ENCODE measurements around the gene GRHPR.

The GRHPR gene

DNA sequence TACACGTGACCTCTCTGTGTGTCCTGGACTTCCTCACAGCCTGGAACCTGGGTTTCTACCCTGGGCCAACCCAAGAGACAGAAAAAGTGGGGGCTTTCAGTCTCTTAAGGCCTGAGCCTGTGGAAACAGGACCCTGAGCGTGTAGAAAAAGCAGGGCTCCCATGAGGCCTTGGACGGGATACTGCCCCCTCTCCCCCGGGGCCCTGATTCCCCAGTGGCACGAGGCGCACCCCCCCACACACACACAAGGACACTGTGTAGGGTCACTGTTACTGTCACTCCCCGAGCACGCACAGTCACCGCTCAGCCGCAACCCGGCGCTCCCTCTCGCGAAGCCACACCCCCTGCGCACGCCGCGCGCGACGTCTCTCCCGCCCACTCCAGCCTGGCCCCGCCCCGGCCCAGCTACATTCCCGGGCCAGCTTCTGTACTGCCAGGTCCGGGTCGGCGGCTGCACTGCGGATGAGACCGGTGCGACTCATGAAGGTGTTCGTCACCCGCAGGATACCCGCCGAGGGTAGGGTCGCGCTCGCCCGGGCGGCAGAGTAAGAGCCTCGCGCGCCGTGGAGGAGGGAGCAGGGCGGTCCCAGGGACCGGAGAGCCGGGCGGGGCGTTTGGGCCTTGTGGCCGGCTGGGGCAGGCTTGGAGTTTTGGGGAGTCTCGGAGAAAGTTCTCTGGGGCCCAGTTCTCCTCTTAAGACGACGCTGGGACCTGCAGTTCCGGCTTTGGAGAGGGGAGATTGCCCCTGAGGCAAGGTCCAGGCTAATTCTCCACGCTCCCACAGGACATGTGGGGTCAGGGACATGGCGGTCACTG lies at the start of gene GRHPR:
Gene GRHPR (plus strand): TSS at position 408 of the 816 bp plus-strand sequence. CDS start 55 bp downstream, at position 463.
- H3K4me3 ChIP-seq (ENCODE audit: low read length) = peak within 1 kb of the TSS; percentile 71
- TF ChIP-seq ZNF274 (IDR thresholded peaks at IDR 0.05; ENCODE audit: low read depth, low read length) = no peak

DNA sequence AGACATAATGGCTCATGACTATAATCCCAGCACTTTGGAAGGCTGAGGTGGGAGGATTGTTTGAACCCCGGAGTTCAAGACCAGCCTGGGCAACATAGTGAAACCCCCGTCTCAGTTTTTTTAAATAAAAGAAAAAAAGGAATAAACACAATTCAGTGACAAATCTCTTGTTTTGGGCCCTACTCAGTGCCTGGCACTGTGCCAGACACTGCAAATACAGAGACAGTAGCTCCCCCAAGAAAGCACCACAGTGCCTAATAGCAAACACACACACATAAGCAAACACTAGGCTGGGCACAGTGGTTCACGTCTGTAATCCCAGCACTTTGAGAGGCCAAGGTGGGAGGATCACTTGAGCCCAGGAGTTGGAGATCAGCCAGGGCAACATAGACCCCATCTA lies 49.7 kb upstream of the GRHPR start:
- TF ChIP-seq ZNF274 (IDR thresholded peaks at IDR 0.05; ENCODE audit: low read depth, low read length) = no peak

DNA sequence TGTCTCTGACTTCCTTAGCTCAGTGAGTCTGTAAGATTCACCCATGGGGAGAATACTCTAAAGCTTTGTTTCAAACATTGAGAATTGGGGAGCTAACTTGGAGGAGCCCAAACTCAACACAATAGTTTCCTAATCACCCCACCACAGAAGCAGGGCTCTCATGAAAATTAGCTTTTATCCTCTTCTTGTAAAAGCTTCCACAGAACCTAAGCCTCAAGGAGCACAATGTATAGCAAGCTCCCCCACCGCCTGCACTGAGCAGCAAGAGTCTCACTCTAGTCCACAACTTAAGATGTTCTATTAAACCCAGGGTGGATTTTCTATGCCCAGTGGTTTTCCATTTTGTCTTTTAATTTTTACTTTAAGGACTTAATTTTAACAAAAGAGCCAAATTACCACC lies 48.9 kb upstream of the GRHPR start:
- no peak for TF ChIP-seq ZNF274 (IDR thresholded peaks at IDR 0.05; ENCODE audit: low read depth, low read length)
- no peak overlapping the region for H3K4me3 ChIP-seq (ENCODE audit: low read length)

More for the DNA sequence above, 49.7 kb upstream of the GRHPR start:
- H3K4me3 ChIP-seq (ENCODE audit: low read length) = no peak overlapping the region

DNA sequence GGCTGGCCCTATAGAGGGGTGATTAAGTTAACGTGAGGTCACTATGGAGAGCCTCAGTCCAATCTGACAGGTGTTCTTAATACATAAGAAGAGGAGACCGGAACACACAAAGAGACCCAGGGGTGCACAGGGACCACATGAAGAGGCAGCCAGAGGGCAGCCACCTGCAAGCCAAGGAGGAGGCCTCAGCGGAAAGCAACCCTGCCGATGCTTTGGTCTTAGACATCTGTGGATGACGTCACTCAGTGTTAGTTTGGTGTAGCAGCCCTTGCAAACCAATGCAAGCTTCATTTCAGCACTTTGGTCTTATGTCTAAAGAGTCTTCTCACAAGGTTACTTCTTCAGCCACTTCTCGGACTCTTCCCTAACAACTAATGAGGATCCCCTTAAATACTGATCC lies 47.6 kb upstream of the GRHPR start:
- TF ChIP-seq ZNF274 (IDR thresholded peaks at IDR 0.05; ENCODE audit: low read depth, low read length) = no peak
- H3K4me3 ChIP-seq (ENCODE audit: low read length) = no peak overlapping the region

DNA sequence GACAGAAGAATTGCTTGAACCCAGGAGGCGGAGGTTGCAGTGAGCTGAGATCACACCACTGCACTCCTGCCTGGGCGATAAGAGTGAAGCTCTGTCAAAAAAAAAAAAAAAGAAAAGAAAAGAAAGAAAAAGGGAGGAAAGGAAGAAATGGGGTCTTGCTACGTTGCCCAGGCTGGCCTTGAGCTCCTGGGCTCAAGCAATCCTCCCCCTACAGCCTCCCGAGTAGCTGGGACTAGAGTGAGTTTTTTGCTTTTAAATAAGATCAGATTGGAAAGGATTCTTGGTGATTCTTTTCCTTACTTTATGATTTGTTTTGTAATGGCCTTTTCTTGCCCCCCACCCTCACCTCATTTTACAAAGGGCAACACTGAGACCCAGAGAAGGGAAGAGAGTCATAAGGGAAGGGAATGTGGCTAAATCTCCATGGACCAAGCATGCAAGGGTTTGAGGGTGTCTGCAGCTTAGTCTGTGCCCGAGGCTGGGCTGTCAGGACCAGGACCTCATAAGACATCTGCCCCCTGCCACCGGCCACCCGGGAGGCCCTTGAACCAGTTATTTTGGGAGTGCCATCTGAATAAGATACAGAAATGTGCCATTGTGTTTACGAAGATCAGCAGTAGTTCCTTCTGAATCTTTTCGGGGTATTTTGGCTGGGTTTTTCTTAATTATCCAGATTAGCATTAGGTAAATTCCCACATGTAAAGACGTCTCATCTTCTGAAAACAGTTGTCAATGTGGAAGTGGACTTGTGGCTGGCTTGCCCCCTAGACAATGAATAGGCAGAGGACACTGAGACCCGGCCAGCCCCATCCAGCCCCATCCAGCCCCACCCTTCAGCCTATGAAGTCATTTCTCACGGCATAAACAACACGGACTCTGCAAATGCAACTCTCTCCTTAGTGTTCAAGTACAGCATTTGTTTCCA lies 44.5 kb upstream of the GRHPR start:
- no peak for TF ChIP-seq ZNF274 (IDR thresholded peaks at IDR 0.05; ENCODE audit: low read depth, low read length)
- no peak overlapping the region for H3K4me3 ChIP-seq (ENCODE audit: low read length)

DNA sequence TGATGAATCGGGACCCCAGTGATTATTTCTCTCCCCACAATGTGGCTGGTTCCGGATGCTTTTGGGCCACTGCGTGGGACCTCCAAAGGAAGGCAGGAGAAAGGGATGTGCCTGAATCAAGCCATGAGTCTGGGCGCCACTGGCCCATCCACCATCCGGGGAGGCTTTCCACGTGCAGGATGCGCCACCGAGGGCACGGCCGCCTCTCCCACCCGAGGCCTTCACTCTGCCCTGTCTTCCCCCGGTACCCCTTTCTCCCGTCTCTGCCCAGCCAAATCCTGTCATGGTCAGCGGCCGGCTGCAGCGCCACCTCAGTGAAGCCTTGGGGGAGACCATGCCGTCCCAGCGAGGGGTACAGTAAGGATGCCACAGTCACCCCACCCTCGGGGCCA lies 43.9 kb upstream of the GRHPR start:
- TF ChIP-seq ZNF274 (IDR thresholded peaks at IDR 0.05; ENCODE audit: low read depth, low read length) = no peak
- H3K4me3 ChIP-seq (ENCODE audit: low read length) = no peak overlapping the region

DNA sequence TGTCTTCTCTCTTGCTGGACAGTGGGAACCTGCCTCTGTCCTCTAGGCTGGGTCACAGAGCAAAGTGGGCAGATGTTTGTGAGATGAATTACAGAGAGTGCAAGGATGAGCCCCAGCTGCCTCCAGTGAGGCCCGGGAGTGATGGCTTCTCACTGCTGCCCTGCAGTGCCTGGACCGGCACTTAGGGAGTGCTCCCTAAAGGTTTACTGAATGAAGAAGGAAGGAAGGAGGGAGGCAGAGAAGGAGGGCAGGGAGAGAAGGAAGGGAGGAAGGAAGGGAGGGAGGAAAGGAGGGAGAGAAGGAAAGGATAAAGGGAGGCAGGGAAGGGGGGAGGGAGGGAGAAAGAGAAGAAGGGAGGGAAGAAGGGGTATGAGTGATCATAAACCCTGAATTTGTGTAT lies 42.7 kb upstream of the GRHPR start:
- H3K4me3 ChIP-seq (ENCODE audit: low read length) = no peak overlapping the region
- no peak for TF ChIP-seq ZNF274 (IDR thresholded peaks at IDR 0.05; ENCODE audit: low read depth, low read length)

DNA sequence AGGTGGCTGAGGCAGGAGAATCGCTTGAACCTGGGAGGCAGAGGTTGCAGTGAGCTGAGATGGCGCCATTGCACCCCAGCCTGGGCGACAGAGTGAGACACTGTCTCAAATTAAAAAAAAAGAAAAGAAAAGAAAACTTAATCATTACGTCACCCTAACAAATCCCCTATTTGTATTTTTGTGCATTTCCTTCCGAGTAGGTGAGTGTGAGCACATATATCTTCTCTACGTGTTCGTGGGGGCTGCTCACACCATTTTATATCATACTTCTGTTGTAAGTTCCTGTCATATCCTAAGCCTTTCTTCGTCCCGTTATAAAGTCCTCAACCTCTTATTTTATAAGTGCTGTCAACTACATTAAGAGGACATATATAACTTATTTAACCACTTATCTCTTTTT lies 41.9 kb upstream of the GRHPR start:
- TF ChIP-seq ZNF274 (IDR thresholded peaks at IDR 0.05; ENCODE audit: low read depth, low read length) = no peak
- H3K4me3 ChIP-seq (ENCODE audit: low read length) = no peak overlapping the region

DNA sequence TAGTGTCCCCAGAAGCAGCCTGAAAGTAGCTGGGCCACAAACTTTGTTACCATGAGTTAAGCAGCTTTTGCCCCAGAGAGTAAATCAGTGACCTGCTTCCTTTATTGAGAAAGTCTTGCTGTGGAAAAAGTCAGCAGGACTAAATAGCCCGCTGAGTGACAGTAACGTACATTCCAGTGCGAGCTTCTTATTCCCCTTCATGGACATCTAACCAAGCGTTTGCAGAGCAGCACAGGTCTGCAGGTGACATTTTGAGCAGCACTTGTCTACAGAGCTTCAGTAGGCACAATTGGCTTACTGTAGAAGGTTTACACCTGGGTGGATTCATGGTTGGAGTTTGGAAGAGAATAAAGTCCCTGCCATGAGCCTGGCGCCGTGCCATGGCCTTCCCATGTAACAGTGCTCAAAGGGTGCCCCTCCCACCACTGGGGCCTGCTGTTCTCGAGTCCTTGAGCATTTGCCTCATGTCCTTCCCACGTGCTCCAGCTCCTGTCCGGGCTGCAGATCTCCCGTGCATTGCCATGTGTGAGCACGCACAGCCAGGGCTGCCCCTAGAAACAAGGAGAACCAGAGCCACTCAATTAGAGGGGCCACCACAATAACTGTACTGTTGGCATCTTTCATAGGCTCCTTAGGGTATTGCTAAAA lies 41.3 kb upstream of the GRHPR start:
- TF ChIP-seq ZNF274 (IDR thresholded peaks at IDR 0.05; ENCODE audit: low read depth, low read length) = no peak
- no peak overlapping the region for H3K4me3 ChIP-seq (ENCODE audit: low read length)

DNA sequence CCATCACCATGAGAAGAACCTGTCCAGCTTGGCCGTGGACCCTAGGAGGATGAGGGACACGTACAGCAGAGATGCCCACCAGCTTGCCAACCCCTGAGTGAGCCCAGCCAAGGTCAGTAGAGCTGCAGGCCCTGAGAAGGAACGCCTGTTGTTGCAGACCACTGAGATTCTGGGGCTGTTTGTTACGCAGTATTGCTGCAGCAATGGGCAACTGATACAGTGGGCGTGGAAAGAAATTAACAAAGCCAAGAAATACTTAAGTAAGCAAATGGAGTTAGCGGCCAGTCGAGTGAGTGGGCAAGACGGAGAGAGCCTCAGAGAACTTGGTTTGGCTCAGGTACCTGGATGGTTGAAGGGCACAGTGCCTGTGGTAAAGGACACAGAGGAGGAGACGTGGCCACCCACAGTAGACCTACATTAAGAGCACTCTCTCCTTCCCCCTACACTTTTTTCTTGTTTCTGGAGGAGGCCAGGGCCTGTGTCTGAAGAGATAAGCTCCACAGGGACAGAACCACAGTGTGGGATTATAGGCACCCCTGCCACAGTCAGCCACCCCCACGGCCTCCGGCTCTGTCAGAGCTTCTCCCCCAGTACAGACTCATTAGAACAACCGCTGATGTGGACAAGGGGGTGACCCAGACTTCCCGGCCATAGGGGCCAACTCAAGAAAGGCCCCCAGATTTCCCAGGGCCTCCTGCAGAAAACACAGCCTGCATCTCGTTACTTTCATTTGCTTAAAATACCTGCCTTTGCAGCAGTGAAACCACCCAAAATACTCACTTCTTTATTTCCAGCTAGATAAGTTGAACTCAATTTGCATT lies 40.1 kb upstream of the GRHPR start:
- no peak for TF ChIP-seq ZNF274 (IDR thresholded peaks at IDR 0.05; ENCODE audit: low read depth, low read length)
- H3K4me3 ChIP-seq (ENCODE audit: low read length) = peak overlapping the region; percentile 2; the same call in 1 of the 2 replicates

DNA sequence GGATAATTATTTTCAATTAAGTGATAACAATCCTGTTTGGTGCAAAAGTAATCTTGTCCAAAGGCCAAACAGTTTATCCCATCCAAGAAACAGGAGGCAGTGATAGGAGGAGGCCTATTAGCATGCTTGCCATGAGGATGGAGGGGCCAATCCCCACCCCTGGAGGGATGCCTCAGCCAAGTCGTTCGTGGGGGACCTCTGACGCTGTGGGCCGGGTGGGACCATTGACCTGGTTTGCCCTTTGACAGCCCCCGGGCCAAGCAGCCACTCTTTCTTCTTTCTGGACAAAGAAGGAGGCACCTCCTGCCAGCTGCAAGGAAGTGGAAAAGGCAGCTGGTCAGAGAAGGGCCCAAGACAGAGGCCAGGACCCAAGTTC lies 39.5 kb upstream of the GRHPR start:
- TF ChIP-seq ZNF274 (IDR thresholded peaks at IDR 0.05; ENCODE audit: low read depth, low read length) = no peak
- peak overlapping the region; percentile 3; the same call in 1 of the 2 replicates for H3K4me3 ChIP-seq (ENCODE audit: low read length)

DNA sequence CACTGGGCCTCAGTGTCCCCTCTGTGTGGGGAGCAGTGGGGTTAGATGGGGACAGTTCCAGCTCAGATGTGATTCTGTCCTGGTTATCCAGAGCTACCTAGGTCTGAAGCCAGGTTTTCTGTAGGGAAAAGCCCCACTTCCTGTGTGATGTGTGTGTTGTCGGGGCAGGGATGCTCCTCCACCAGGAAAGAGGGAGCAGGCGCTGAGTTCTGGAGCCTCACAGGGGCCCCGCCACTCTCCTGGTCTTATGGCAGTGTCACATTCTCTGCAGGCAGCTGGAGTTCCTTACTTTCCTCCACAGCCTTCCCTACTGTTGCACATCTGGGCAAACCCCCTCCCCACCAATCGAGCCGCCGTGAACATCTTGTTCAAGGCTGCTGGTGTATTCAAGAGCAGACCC lies 39.1 kb upstream of the GRHPR start:
- TF ChIP-seq ZNF274 (IDR thresholded peaks at IDR 0.05; ENCODE audit: low read depth, low read length) = no peak
- H3K4me3 ChIP-seq (ENCODE audit: low read length) = no peak overlapping the region

DNA sequence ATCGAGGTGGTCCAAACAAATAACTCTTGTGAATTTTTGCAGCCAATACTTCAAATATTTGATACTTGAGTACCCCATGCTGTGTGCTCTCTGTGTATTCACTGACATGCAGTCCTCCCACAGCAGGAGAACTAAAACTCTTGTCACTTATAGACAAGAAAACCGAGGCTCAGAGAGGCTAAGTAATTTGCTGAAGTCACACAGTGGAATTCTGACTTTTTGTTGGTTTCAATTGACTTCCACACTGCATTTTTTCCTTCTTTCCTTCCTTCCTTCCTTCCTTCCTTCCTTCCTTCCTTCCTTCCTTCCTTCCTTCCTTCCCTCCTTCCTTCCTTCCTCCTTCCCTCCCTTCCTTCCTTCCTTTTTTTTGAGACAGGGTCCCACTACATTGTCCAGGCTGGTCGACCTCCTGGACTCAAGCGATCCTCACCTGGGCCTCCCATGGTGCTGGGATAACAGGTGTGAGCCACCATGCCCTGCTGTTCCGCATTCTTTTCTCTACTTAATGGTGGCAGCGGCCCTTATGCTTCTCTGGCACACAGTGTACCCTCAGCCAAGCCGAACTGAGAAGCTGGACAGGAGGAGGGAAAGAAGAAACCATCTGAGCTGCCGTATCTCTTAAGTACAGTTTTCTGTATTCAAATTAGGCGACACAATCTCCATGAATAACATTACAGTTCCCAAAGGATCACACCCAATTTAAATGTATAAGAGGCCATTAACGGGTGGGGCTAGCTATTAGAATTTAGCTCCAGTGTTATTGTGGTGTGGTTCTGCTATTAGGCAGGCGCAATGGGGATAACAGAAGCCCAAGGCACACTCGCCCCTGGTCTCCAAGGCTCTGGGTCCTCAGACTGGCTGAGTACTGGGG lies 38.4 kb upstream of the GRHPR start:
- no peak for TF ChIP-seq ZNF274 (IDR thresholded peaks at IDR 0.05; ENCODE audit: low read depth, low read length)
- no peak overlapping the region for H3K4me3 ChIP-seq (ENCODE audit: low read length)
